GM21390 (cell line): Measurements from ENCODE around the gene SLC16A8.
"Not testable (repeated sequence)": the region's sequence is repeated elsewhere in the genome, so short reads cannot be mapped to it uniquely, and the experiment has no call there.

Source experiments
- ATAC-seq: cut with Tn5 transposase; IDR thresholded peaks from one replicate; pipeline ENCODE4 v1.9.1; 2021; ENCODE audit not compliant: unreplicated experiment

Gene SLC16A8

DNA sequence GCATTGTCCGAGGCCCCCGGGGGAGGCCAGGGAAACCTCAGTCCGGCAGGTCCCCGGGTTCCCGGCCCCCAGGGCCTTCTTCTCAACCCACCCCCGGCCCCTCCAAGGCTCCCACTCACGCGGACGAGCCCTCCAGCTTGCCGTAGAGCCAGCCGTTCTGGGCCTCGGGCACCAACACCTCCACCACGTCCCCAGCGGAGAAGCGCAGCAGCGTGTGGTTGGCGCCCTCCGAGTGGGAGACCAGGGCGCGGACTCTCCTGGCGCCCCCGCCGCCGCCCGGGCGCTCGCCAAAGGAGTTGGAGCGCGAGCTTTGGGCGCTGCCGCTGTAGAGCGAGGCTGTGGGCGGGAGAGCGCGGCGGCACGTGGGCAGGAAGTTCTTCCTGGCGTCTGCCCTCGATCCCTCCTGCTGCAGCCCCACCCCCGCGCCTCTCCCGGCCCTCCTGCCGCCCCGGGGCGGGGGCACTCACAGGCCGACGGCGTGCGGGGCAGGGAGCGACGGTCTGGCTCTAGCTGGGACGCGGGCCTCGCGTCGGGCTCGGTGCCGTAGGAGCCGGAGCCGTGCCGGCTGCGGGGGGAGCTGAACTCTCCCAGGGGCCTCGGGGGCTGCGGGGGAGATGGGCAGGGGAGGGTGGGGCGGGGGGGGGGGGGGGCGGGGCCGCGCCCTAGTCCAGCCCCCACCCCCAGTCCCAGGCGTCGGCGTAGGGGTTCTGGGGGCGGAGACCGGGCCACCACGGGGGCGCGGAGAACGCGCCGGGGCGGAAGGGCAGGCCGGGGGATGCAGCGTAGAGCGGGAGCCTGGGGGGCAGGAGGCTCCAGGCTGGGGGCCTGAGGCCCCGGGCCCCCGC, 4.9 kb upstream of the SLC16A8 start:
- no peak for ATAC-seq

- ATAC-seq = no peak
Observed at GRCh38 chr22:38087855-38088254, 3.9 kb upstream of the SLC16A8 start.

GRCh38 chr22:38086942-38087341, 3.0 kb upstream of the SLC16A8 start:
- no peak for ATAC-seq

- ATAC-seq = no peak
Observed at GRCh38 chr22:38086001-38086845, 2.2 kb upstream of the SLC16A8 start.

DNA sequence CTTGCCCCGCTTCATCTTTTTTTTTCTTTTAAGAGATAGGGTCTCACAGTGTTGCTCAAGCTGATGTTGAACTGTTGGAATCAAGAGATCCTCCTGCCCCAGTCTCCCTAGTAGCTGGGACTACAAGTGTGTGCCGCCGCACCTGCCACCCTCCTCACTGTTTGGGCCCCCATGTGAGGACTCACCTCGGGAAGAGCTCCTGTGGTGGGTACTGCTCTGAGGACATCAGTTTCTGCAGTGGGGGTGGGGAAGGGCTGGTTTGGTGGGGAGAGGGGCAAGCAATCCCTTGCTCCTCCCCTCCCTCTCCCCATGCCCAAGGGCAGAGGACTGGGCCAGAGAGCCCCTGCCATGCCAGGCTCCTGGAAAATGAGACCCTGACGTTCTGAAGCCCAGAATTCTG, 1.5 kb upstream of the SLC16A8 start:
- ATAC-seq = no peak

- no peak for ATAC-seq
Observed at GRCh38 chr22:38085056-38085455, 1.1 kb upstream of the SLC16A8 start.

DNA sequence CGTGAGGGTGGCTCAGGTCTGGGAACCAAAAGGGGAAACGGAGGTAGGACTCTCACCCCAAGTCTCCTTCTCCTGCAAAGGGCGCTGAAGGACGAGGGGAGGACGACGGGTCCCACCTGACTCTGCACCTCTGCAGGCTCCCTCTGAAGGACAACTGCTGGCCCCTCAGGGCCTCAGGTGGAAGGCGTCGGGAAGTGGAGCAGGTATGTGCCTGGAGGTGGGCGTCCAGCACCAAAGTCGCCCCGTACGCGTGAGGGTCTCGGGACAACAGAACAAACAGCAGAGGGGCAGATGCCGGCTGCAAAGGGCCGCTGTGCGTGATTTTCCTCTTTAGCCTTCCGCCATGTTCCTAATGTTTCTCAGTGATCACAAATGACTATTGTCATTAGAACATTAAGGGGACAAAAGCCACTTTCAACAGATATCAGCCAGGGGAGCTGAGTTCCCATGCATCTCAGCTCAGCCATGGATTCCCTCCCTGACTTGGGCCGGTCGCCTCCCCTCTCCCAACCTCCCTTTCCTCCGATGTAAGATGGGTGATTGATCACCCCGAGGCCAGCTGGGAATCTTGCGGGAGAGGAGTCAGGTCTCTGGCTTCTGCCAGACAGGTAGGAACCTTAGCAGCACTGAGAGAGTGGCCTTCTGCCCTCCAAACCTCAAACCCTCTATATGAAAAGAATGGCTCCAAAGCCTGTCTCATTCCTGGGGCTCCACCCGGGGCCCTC, 836 bp downstream of the SLC16A8 start:
- ATAC-seq = no peak

- no peak for ATAC-seq
Observed at GRCh38 chr22:38081941-38082828, 1.8 kb downstream of the SLC16A8 start.

- no peak for ATAC-seq
Observed at GRCh38 chr22:38081636-38081940, 2.4 kb downstream of the SLC16A8 start.

DNA sequence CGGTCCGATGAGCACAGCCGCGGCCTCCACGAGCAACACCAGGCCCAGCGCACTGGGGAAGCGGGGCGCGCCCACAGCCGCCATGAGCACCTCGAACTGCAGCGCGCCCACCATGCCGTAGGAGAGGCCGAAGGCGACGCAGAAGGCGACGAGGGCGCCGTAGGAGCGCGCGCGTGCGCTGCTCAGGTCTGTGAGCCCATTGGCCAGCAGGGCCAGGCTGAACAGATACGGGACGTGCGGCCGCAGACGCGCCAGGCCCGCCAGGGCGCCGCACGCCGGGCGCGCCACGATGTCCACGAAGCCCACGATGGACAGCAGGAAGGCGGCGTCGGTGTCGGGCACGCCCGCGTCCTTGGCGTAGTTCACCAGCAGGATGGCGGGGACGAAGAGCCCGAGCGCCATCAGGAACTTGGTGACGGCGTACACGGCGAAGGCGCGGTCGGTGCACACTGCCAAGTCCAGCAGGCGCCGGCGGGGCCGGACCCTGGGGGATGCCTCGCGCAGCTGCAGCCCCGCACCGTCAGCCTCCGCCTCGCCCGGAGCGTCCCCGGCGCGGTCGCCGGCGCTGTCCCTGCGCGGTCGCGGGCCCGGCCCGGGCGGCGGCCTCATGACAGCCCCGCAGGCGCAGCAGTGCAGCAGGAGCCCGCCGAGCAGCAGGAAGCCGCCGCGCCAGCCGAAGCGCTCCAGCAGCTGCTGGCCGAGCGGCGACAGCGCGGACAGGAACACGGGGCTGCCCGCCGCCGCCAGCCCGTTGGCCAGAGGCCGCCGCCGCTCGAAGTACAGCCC, 2.9 kb downstream of the SLC16A8 start:
- no peak for ATAC-seq

DNA sequence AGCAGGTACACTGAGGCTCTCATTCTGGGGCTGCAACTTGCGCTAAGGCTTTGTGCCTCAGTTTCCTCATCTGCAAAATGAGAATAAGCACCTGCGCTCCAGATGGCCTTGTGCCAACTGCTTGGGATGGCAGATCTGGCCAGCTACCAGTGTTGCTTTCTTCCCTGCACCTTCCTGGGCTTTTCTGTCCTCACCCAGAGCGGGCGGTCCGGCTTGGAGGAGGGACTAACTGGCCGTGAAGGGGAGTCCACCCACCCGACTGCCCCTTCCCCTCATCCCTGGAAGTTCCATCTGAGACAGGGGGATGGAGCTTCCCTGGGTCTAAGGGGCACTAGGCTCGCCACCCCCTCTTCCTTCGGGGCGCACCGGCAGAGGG, 3.5 kb downstream of the SLC16A8 start:
- ATAC-seq = no peak

DNA sequence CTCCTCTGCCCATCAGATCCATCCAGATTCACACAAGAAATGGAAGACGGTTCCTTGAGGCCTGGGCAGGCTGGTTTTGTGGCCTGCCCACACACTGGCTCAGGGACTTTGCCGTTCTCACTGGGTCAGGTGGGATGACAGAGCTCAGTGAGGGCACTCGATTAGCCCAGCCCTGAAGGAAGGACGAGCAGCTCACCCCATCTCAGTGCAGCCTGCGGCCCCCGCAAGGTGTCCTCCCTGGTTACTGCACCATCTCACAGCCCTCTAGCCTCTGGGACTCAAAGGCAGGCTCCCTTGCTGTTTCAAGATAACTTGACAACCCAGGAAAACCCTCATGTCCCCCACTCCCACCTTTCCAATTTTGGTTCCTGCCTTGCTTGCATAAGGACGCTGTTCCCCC, 4.2 kb downstream of the SLC16A8 start:
- ATAC-seq = no peak

DNA sequence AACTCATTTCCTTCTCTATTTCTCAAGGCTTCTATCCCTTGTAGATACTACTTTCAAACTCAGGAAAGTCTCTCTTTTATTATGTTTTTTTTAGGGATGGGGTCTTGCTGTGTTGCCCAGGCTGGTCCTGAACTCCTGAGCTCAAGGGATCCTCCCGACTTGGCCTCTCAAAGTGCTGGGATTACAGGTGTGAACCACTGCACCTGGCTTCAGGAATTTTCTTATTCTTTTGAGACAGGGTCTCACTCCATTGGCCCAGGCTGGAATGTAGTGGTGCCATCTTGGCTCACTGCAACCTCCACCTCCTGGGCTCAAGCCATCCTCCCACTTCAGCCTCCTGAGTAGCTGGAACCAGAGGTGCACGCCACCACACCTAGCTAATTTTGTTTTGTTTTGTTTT, 4.8 kb downstream of the SLC16A8 start:
- not testable (repeated sequence) for ATAC-seq

- ATAC-seq = no peak
Observed at GRCh38 chr22:38078046-38078840, 5.7 kb downstream of the SLC16A8 start.

- ATAC-seq = no peak
Observed at GRCh38 chr22:38077595-38077994, 6.4 kb downstream of the SLC16A8 start.

DNA sequence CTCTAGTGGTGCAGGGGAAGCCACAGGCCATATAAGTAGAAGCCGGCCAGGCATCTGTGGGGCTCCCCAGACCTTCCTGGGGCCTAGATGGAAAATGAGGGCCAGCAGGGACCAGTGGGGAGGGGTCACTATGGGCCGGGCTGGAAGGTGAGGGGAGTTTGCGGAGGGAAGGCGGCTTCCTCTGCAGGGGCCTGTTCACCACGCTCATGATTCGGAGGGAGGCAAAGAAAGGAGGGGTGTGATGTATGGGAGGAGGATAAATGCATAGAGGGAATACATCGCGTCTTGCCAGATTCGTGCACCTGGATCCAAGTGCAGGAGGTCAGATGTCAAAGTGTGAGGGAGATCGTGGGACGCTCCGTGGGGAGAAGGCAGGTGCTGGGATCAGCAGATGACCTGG, 6.9 kb downstream of the SLC16A8 start:
- no peak for ATAC-seq

GRCh38 chr22:38075961-38076360, 8.0 kb downstream of the SLC16A8 start:
- ATAC-seq = no peak

DNA sequence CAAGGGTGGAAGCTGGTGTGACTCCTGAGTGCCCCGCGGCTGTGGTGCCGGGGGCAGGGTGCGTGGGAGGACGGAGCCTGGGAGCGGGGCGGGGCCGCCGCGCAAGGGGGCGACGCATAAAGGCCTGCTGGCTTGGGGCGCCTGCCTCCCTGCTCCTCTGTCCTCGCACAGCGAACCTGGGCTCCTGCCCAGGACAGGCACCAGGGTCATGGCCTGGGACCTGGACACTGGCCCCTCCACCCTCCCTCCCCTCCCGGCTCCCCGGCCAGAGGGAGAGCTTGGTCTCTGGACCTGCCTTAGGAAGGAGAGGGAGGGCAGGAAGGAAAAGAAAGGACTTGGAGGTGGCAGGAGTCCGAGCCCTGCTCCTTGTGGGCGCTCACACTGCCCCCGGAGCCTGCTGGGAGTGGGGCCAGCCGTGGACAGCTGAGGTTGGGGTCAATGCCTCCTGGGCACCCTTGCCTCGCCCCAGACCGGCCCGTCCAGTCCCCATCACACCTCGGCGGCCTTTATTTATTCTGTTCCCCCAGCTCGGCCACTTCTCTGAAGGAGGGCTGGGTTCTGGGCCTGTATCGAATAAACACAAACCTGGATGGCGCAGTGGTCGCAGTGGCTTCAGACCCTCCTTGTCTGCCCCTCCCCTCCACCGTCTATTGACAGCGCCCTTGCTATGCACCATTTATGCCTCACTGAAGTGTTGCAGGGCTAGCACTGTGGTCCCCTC, 8.7 kb downstream of the SLC16A8 start:
- no peak for ATAC-seq
